B cell (primary cell): ENCODE data around the gene GRIK3. TPM values are rescaled to one million over a fixed set of nuclear protein-coding genes. Genes with fewer than 3 reads are reported as not detected.

ENCODE experiments used
- ATAC-seq: fragments of 200-7000 bp; cut with Tn5 transposase; one replicate; pipeline ENCODE4 v1.10.0; 2021; ENCODE audit warnings: low read depth, mild to moderate bottlenecking, moderate number of reproducible peaks, moderate library complexity
- CTCF ChIA-PET: fragments of 350-600 bp; sonication (Branson Sonifier 250); formaldehyde crosslinking; loops from one replicate; lab custom pipeline; 2021; ENCODE audit warnings: antibody characterized with exemption, inconsistent platforms; lab: Charles Lee
- POLR2A ChIA-PET: fragments of 350-600 bp; sonication (Branson Sonifier 250); formaldehyde crosslinking; loops from one replicate; lab custom pipeline; 2021; ENCODE audit warnings: antibody characterized with exemption; lab: Charles Lee
- DNase-seq: peaks from one replicate; pipeline ENCODE4 v3.0.0; 2013
- H2AFZ ChIP-seq: 2 replicates; pipeline ENCODE4 v1.6.1; 2012; ENCODE audit warnings: mild to moderate bottlenecking, low read depth, low read length; ENCODE audit not compliant: insufficient read depth, poor library complexity, severe bottlenecking
- H3K27ac ChIP-seq, 2 donors: 1 replicate in 1 of 2; 2 replicates in 1 of 2; pipeline ENCODE4 v1.5.1; 2012 to 2013; ENCODE audit warnings: low read length in 2 of 2, mild to moderate bottlenecking in 2 of 2, moderate library complexity in 1 of 2
- H3K27me3 ChIP-seq, 4 experiments: fragments of 200-600 bp in 1 of 4; sonication (generic) in 1 of 4; replicated peaks in 1 of 4; 1 replicate in 2 of 4; 2 replicates in 2 of 4; pipeline versions ENCODE4 v1.6.1 to v1.7.0; 2013 to 2016; ENCODE audit warnings: low read length in 3 of 4, mild to moderate bottlenecking in 2 of 4, mixed read lengths in 1 of 4, moderate library complexity in 1 of 4; ENCODE audit not compliant: insufficient read depth in 4 of 4, control insufficient read depth in 3 of 4; ENCODE audit errors: control extremely low read depth in 1 of 4
- H3K36me3 ChIP-seq, 2 experiments: replicated peaks in 1 of 2; 1 replicate in 1 of 2; 2 replicates in 1 of 2; pipeline versions ENCODE4 v1.6.1 to v1.7.1; 2013; ENCODE audit warnings: low read length in 1 of 2; ENCODE audit not compliant: insufficient read depth in 2 of 2, control insufficient read depth in 1 of 2; ENCODE audit errors: control extremely low read depth in 1 of 2, extremely low read depth in 1 of 2
- H3K4me1 ChIP-seq, 2 donors: fragments of 200-600 bp in 1 of 2; sonication (generic) in 1 of 2; 1 replicate in 1 of 2; 2 replicates in 1 of 2; pipeline versions ENCODE4 v1.5.1 to v1.6.1; 2013 to 2017; ENCODE audit warnings: low read length in 2 of 2; ENCODE audit not compliant: control insufficient read depth in 2 of 2, insufficient read depth in 2 of 2
- H3K4me2 ChIP-seq: replicated peaks from 2 replicates; pipeline ENCODE3; 2012; ENCODE audit warnings: mild to moderate bottlenecking, low read depth, low read length; ENCODE audit not compliant: poor library complexity, severe bottlenecking
- H3K4me3 ChIP-seq, 5 experiments: fragments of 200-600 bp in 1 of 5; sonication (generic) in 1 of 5; 1 replicate in 3 of 5; 2 replicates in 2 of 5; pipeline versions ENCODE4 v1.5.1 to v1.7.0; 2011 to 2016; ENCODE audit warnings: low read length in 4 of 5, mild to moderate bottlenecking in 4 of 5, low read depth in 2 of 5, control low read depth in 1 of 5, moderate library complexity in 1 of 5; ENCODE audit not compliant: insufficient read depth in 1 of 5; ENCODE audit errors: control extremely low read depth in 1 of 5, extremely low read depth in 1 of 5
- H3K79me2 ChIP-seq: fragments of 200-600 bp; sonication (generic); one replicate; pipeline ENCODE4 v1.6.0; 2016; ENCODE audit warnings: low read length; ENCODE audit not compliant: control insufficient read depth, insufficient read depth
- H3K9ac ChIP-seq: fragments of 200-600 bp; sonication (generic); 2 replicates; pipeline ENCODE4 v1.6.1; 2017; ENCODE audit warnings: mild to moderate bottlenecking, low read length, moderate library complexity
- H3K9me3 ChIP-seq, 3 donors: one replicate each; pipeline versions ENCODE4 v1.6.1 to v1.7.1; 2013; ENCODE audit warnings: low read length in 2 of 3; ENCODE audit not compliant: control insufficient read depth in 2 of 3, insufficient read depth in 1 of 3; ENCODE audit errors: control extremely low read depth in 1 of 3
- H4K20me1 ChIP-seq: 2 replicates; pipeline ENCODE4 v1.6.0; 2012; ENCODE audit warnings: mild to moderate bottlenecking, low read length; ENCODE audit not compliant: insufficient read depth, control insufficient read depth, poor library complexity, severe bottlenecking
- H3K27ac Mint-ChIP-seq: one replicate; pipeline ENCODE4 v1.8.0; 2021; ENCODE audit warnings: mixed read lengths
- H3K27me3 Mint-ChIP-seq: one replicate; pipeline ENCODE4 v1.8.0; 2021; ENCODE audit warnings: mixed read lengths
- H3K4me1 Mint-ChIP-seq: one replicate; pipeline ENCODE4 v1.8.0; 2021; ENCODE audit warnings: mixed read lengths
- H3K4me3 Mint-ChIP-seq: one replicate; pipeline ENCODE4 v1.8.0; 2021; ENCODE audit warnings: mixed read lengths
- H3K9me3 Mint-ChIP-seq: one replicate; pipeline ENCODE4 v1.8.0; 2022; ENCODE audit warnings: mixed read lengths; ENCODE audit not compliant: insufficient read depth
- EZH2 ChIP-seq: IDR thresholded peaks from 2 replicates; pipeline ENCODE4 v1.6.1; 2012; ENCODE audit warnings: borderline replicate concordance, low read depth, mild to moderate bottlenecking, moderate library complexity, low read length; ENCODE audit not compliant: insufficient read depth, poor library complexity, severe bottlenecking
- WGBS: methylation state at CpG from one replicate; pipeline ENCODE4 v1.1.5; 2013; ENCODE audit warnings: missing lambda C conversion rate; ENCODE audit not compliant: insufficient coverage; 5-methylcytosine and 5-hydroxymethylcytosine counted together
- intact Hi-C: fragments of 100-400 bp; cut with micrococcal nuclease; formaldehyde crosslinking; loops from one replicate; pipeline ENCODE4 v1.10.0; 2022
- polyA plus RNA-seq: library from polyadenylated mRNA; depleted of rRNA; stranded (reverse); fragments of >200 nt; gene quantifications from 2 replicates; pipeline ENCODE4 v1.2.3, GENCODE V29; 2012
- total RNA-seq, 2 donors: library from RNA; stranded (reverse); fragments of 120-200 nt in 1 of 2; gene quantifications; 1 replicate in 1 of 2; 2 replicates in 1 of 2; pipeline versions ENCODE4 v1.2.3 to v1.2.4, GENCODE V29; 2013 to 2022
- TF ChIP-seq, protein P1 (sequence below): fragments of 200-600 bp; IDR thresholded peaks from one replicate; pipeline ENCODE4 v1.8.0; 2022; ENCODE audit warnings: antibody characterized with exemption, mild to moderate bottlenecking

Gene GRIK3
- total and polyA plus RNA-seq, 2 donors (not counting 1 experiment from before 2014, with no cell fraction given) = 0.12 to 1.5 TPM

DNA sequence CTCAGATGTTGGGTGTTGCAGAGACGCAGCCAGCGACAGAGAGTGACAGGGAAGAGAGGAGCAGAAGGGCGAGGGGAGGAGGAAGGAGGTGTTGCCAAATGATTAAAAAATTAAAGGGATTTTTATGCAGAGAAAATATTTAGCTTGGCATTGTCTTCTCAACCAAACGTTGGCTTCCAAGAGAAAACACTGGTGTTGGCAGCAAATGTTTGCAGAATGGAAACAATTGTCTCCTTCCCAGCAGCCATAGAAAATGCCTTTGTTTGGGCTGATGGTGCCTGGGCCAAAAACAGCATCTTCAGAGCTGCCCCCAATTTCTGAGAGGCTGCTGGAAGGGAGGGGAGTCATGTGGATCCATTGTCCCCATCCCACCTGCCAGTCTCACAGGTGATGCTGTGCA, 29.7 kb upstream of the GRIK3 start:
- Histone ChIP-seq H3K27ac (no peak overlapping the region), H3K79me2 (no peaks in the 10 kb centered on the region), H3K36me3 (no peaks in the 10 kb centered on the region), H3K9me3 (no peaks in the 10 kb centered on the region), H3K27me3 (peaks cover 0 to 4% (median 0%) of the 10 kb centered on the region in 4 experiments), H2AFZ (no peak overlapping the region), H3K9ac (no peak overlapping the region), H3K4me2 (no peak overlapping the region), H3K4me1 (no peaks in the 10 kb centered on the region), H4K20me1 (no peaks in the 10 kb centered on the region), H3K4me3 (no peak overlapping the region)
- DNase-seq (no peak), ATAC-seq (no peak)
- no peaks in the 10 kb centered on the region for H3K4me1 Mint-ChIP-seq
- WGBS = 57% methylated on average over 1 of the region's 4 CpGs
- TF ChIP-seq EZH2 = no peak
- TF ChIP-seq, protein P1, sequence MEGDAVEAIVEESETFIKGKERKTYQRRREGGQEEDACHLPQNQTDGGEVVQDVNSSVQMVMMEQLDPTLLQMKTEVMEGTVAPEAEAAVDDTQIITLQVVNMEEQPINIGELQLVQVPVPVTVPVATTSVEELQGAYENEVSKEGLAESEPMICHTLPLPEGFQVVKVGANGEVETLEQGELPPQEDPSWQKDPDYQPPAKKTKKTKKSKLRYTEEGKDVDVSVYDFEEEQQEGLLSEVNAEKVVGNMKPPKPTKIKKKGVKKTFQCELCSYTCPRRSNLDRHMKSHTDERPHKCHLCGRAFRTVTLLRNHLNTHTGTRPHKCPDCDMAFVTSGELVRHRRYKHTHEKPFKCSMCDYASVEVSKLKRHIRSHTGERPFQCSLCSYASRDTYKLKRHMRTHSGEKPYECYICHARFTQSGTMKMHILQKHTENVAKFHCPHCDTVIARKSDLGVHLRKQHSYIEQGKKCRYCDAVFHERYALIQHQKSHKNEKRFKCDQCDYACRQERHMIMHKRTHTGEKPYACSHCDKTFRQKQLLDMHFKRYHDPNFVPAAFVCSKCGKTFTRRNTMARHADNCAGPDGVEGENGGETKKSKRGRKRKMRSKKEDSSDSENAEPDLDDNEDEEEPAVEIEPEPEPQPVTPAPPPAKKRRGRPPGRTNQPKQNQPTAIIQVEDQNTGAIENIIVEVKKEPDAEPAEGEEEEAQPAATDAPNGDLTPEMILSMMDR = no peak
- ChIA-PET POLR2A (no interaction called here), CTCF (no interaction called here)
- intact Hi-C loops = no loop called here
- H3K27ac Mint-ChIP-seq = no peak overlapping the region
- no peaks in the 10 kb centered on the region for H3K9me3 Mint-ChIP-seq
- H3K27me3 Mint-ChIP-seq = peaks cover 36% of the 10 kb centered on the region
- no peak overlapping the region for H3K4me3 Mint-ChIP-seq

DNA sequence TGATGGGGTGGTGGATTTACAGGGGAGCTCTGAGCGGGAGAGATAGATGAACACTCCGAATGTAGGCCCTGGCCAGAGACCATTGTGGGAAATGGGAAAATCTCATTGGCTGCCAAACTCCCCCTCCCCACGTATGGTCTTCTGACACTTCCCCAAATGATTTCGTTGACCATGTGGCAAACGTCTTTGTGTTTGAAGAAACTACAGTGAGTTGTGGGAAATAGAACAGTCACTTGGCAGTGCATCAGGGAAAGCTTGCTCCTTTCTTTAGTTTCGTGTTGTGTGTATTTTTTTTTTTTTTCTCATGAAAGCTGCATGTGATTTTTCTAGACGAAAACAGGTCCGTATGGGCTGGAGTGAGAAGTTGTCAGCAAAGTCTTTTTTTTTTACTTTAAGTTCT, 25.0 kb upstream of the GRIK3 start:
- no peak overlapping the region for H3K27ac Mint-ChIP-seq
- no peaks in the 10 kb centered on the region for H3K9me3 ChIP-seq
- H3K4me1 Mint-ChIP-seq = no peaks in the 10 kb centered on the region
- TF ChIP-seq, protein P1 = no peak
- TF ChIP-seq EZH2 = no peak
- no peak overlapping the region for H3K27ac ChIP-seq
- H3K4me3 Mint-ChIP-seq = no peak overlapping the region
- CTCF ChIA-PET = no interaction called here
- WGBS = 100% methylated on average over 1 of the region's 8 CpGs
- H2AFZ ChIP-seq = no peak overlapping the region
- H3K4me2 ChIP-seq = no peak overlapping the region
- peaks cover 0 to 2% (median 0%) of the 10 kb centered on the region in 4 experiments for H3K27me3 ChIP-seq
- peaks cover 9% of the 10 kb centered on the region for H3K27me3 Mint-ChIP-seq
- no peak overlapping the region for H3K4me3 ChIP-seq
- intact Hi-C loops = no loop called here
- H3K9me3 Mint-ChIP-seq = no peaks in the 10 kb centered on the region
- no peak for DNase-seq
- POLR2A ChIA-PET = no interaction called here
- H4K20me1 ChIP-seq = no peaks in the 10 kb centered on the region
- H3K4me1 ChIP-seq = no peaks in the 10 kb centered on the region
- no peak overlapping the region for H3K9ac ChIP-seq
- ATAC-seq = no peak
- no peaks in the 10 kb centered on the region for H3K79me2 ChIP-seq
- no peaks in the 10 kb centered on the region for H3K36me3 ChIP-seq
